Colon (tissue), 2 donors: ENCODE results near the gene LETM1.

Source experiments
- FAIRE-seq: peaks from 2 replicates; lab custom pipeline; 2012; peaks lifted over from hg19 to GRCh38; lab: Jason Lieb, UNC
- donor health status: control.
- donor health status: control.

Gene LETM1

DNA sequence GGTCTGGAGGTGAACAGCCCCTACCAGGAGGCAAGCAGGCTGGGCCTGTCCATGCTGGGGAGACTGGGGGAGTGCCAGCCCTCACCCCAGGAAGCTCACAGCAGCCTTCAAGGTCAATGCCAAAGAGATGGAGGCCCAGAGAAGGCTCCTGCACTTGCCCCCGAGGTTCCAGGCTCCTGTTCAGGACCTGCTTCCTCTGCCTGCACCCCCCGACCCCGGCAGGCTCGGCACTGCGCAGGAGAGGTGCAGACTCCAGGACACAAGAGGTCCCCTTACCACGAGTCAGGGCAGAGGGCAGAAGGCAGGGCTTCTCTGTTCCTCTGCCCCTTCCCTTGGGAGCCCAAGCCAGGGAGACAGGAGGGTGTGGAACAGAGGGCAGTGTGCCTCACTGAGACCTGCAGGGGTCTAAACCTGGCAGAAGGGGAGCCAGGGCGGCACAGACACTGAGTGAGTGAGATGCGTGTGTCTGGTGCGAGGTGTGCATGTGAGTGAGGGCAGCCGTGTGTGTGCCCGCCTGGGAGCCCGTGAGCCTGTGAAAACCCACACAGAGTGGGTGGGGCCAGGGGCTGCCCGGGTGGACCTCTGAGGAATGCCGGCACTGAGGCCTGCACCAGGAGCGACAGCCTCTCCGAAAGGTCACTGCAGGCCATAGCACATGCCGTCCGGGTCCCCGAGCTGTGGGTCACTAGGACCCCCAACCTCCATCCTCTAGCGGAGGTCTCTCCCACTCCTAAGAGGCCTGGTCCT, 93.5 kb downstream of the LETM1 start:
- FAIRE-seq, result no peak
